Fibroblast of skin of back (primary cell): Measurements from ENCODE around the gene USP8.

Experiments used
- DNase-seq: peaks from one replicate; pipeline ENCODE4 v3.0.0-alpha.2; 2013

The USP8 gene

GRCh38 chr15:50544368-50544767, 120.2 kb downstream of the USP8 start:
- no peak for DNase-seq

GRCh38 chr15:50546566-50546965, 122.4 kb downstream of the USP8 start, which contains the start of gene USP50:
Gene USP50, minus strand, starts transcription at chr15:50546666. Its CDS starts 141 bp downstream, at chr15:50546525.
- no peak for DNase-seq

- DNase-seq: no peak
Measured at GRCh38 chr15:50549326-50549725, 125.1 kb downstream of the USP8 start.

- DNase-seq: no peak
Measured at GRCh38 chr15:50552238-50552637, 128.0 kb downstream of the USP8 start.

- no peak for DNase-seq
Measured at GRCh38 chr15:50556642-50557371, 132.6 kb downstream of the USP8 start.

GRCh38 chr15:50558012-50558411, 133.8 kb downstream of the USP8 start:
- no peak for DNase-seq

- DNase-seq: no peak
Measured at GRCh38 chr15:50562735-50563640, 138.8 kb downstream of the USP8 start.

- no peak for DNase-seq
Measured at GRCh38 chr15:50563756-50564155, 139.6 kb downstream of the USP8 start.
